K562 (cell line): ENCODE measurements around the gene EGFL7. TPM values are rescaled to one million over a fixed set of nuclear protein-coding genes. Genes with fewer than 3 reads are reported as not detected.

Experiments used
- ATAC-seq: fragments of 200-7000 bp; cut with Tn5 transposase; 3 replicates; pipeline ENCODE4 v1.9.1; 2020; ENCODE audit warnings: moderate library complexity
- BruUV-seq: library from RNA; stranded (reverse); fragments of 400-500 nt; replicated peaks from 2 replicates; lab custom pipeline; 2021; lab: Mats Ljungman, UMichigan
- CTCF ChIA-PET: fragments of 300-600 bp; formaldehyde crosslinking; extraction: SDS; loops from one replicate; lab custom pipeline; 2021; ENCODE audit warnings: low intra/inter-chr PET ratio; lab: Yijun Ruan, JAX
- POLR2A ChIA-PET: fragments of 300-600, 350-650 bp; sonication (Branson Sonifier 250); formaldehyde crosslinking; extraction: SDS; loops from one replicate; lab custom pipeline; 2021; ENCODE audit warnings: antibody characterized with exemption, inconsistent platforms; lab: Yijun Ruan, JAX
- DNase-seq, 4 experiments: peaks; one replicate each; pipeline versions ENCODE4 v3.0.0 to v3.0.0-alpha.2; 2011 to 2018; ENCODE audit warnings: low spot score in 3 of 4, mixed read lengths in 3 of 4; ENCODE audit errors: extremely low read depth in 1 of 4
- FAIRE-seq: peaks from 2 replicates; lab custom pipeline; 2011; peaks lifted over from hg19 to GRCh38; lab: Jason Lieb, UNC
- H2AFZ ChIP-seq: 2 replicates; pipeline ENCODE4 v1.6.0; 2011; ENCODE audit warnings: low read depth, low read length, control low read depth, inconsistent platforms
- H3K27ac ChIP-seq: fragments of 200-600 bp; 3 replicates; pipeline ENCODE4 v1.8.0; 2011; ENCODE audit warnings: low read depth, mild to moderate bottlenecking, control low read depth, inconsistent platforms, low read length, moderate library complexity, mixed read lengths; ENCODE audit errors: extremely low read depth
- H3K27me3 ChIP-seq, 2 experiments: fragments of 300-600 bp in 1 of 2; 2 replicates in 1 of 2; 3 replicates in 1 of 2; pipeline versions ENCODE4 v1.6.0 to v1.8.0; 2011; ENCODE audit warnings: inconsistent platforms in 2 of 2, low read length in 2 of 2, mild to moderate bottlenecking in 1 of 2, mixed read lengths in 1 of 2, moderate library complexity in 1 of 2; ENCODE audit not compliant: control insufficient read depth in 2 of 2, insufficient read depth in 2 of 2
- H3K36me3 ChIP-seq: fragments of 300-600 bp; 3 replicates; pipeline ENCODE4 v1.8.0; 2011; ENCODE audit warnings: mild to moderate bottlenecking, low read length, inconsistent platforms; ENCODE audit not compliant: control insufficient read depth, insufficient read depth
- H3K4me1 ChIP-seq, 2 experiments: fragments of 200-600 bp in 1 of 2; replicated peaks in 1 of 2; 2 replicates in 1 of 2; 3 replicates in 1 of 2; pipeline versions ENCODE4 v1.5.1 to v1.8.0; 2011; ENCODE audit warnings: inconsistent platforms in 2 of 2, low read length in 2 of 2, mild to moderate bottlenecking in 1 of 2, mixed read lengths in 1 of 2, moderate library complexity in 1 of 2; ENCODE audit not compliant: control insufficient read depth in 2 of 2, insufficient read depth in 2 of 2
- H3K4me2 ChIP-seq: 2 replicates; pipeline ENCODE4 v1.6.1; 2011; ENCODE audit warnings: low read length, control low read depth, inconsistent platforms, mixed read lengths; ENCODE audit not compliant: insufficient read depth
- H3K4me3 ChIP-seq: fragments of 200-600 bp; sonication (generic), shearing (Covaris generic); 2 replicates; pipeline ENCODE4 v1.5.1; 2016; ENCODE audit warnings: control low read depth, inconsistent platforms
- H3K79me2 ChIP-seq: fragments of 200-600 bp; 3 replicates; pipeline ENCODE4 v1.8.0; 2011; ENCODE audit warnings: low read length, inconsistent platforms; ENCODE audit not compliant: control insufficient read depth, insufficient read depth
- H3K9ac ChIP-seq, 2 experiments: 2 replicates each; pipeline versions ENCODE4 v1.6.0 to v1.6.1; 2011; ENCODE audit warnings: low read depth in 2 of 2, low read length in 2 of 2, control low read depth in 1 of 2, inconsistent platforms in 1 of 2, mild to moderate bottlenecking in 1 of 2, mixed read lengths in 1 of 2; ENCODE audit not compliant: insufficient read depth in 1 of 2
- H3K9me1 ChIP-seq: one replicate; pipeline ENCODE4 v1.6.0; 2011; ENCODE audit warnings: inconsistent platforms, mild to moderate bottlenecking, low read length, moderate library complexity; ENCODE audit not compliant: control insufficient read depth, insufficient read depth
- H3K9me3 ChIP-seq: replicated peaks from 2 replicates; pipeline ENCODE4 v1.5.1; 2011; ENCODE audit warnings: low read depth, low read length, inconsistent platforms; ENCODE audit not compliant: control insufficient read depth, insufficient read depth
- H4K20me1 ChIP-seq: replicated peaks from 2 replicates; pipeline ENCODE4 v1.6.1; 2011; ENCODE audit warnings: low read length, inconsistent platforms, mixed read lengths; ENCODE audit not compliant: control insufficient read depth, insufficient read depth
- CUX1 ChIP-seq: fragments of 200-800 bp; sonication (Bioruptor generic); IDR thresholded peaks from 2 replicates; pipeline ENCODE4 v1.6.1; 2016; ENCODE audit warnings: missing genetic modification characterization, missing compliant biosample characterization
- HNRNPUL1 ChIP-seq: fragments of 200-400 bp; formaldehyde crosslinking; IDR thresholded peaks from 2 replicates; pipeline ENCODE4 v1.6.1; 2017; ENCODE audit warnings: low read length
- NKRF ChIP-seq: fragments of 450-650 bp; IDR thresholded peaks from 2 replicates; pipeline ENCODE4 v1.6.1; 2016; ENCODE audit warnings: borderline replicate concordance
- PKNOX1 ChIP-seq: fragments of 450-650 bp; IDR thresholded peaks from 2 replicates; pipeline ENCODE4 v1.6.1; 2016
- SAFB ChIP-seq: fragments of 200-400 bp; formaldehyde crosslinking; IDR thresholded peaks from 2 replicates; pipeline ENCODE4 v1.6.1; 2017; ENCODE audit warnings: low read depth, low read length, borderline replicate concordance
- TRIM25 ChIP-seq: fragments of 450-650 bp; IDR thresholded peaks from 2 replicates; pipeline ENCODE4 v1.7.0; 2016; ENCODE audit warnings: borderline replicate concordance
- WGBS: fragments of 100-300 bp; shearing (Covaris generic); methylation state at CpG from one replicate; pipeline ENCODE4 v1.1.6; 2016; ENCODE audit warnings: low coverage, mixed read lengths; ENCODE audit not compliant: insufficient coverage; ENCODE audit errors: missing lambda C conversion rate; 5-methylcytosine and 5-hydroxymethylcytosine counted together
- in situ Hi-C: fragments of 300-500 bp; cut with MboI; formaldehyde crosslinking; loops from 4 replicates; pipeline ENCODE4 v1.15.0; 2018; ENCODE audit warnings: inconsistent platforms, mixed read lengths
- intact Hi-C: fragments of 100-400 bp; cut with micrococcal nuclease; formaldehyde crosslinking; loops from 2 replicates; pipeline ENCODE4 v1.14.2; 2022
- polyA plus RNA-seq, 8 experiments: library from polyadenylated mRNA; depleted of rRNA in 4 of 8; stranded (reverse) in 5 of 8; unstranded in 3 of 8; fragments of >200 nt; fragmentation: Nextera tagmentation in 2 of 8; fragmentation: Illumina TruSeq in 1 of 8; extraction: Ambion mirVana in 2 of 8; extraction: Trizol in 1 of 8; gene quantifications; 2 replicates each; pipeline versions ENCODE4 v1.2.1 to v1.2.3, GENCODE V29; 2011 to 2014; ENCODE audit warnings: inconsistent platforms in 1 of 8, missing spikeins in 1 of 8
- total RNA-seq, 7 experiments: library from RNA; depleted of rRNA in 6 of 7; stranded (reverse); fragments of >200 nt in 6 of 7; fragmentation: Illumina TruSeq in 2 of 7; extraction: Trizol in 2 of 7; gene quantifications; 2 replicates each; pipeline versions ENCODE4 v1.2.1 to v1.2.3, GENCODE V29; 2011 to 2021; ENCODE audit warnings: low replicate concordance in 1 of 7
- TF ChIP-seq, protein P1 (sequence below): fragments of 250-450 bp; sonication (Bioruptor Pico); IDR thresholded peaks from 2 replicates; pipeline ENCODE4 v1.5.0; 2020; ENCODE audit warnings: mild to moderate bottlenecking
- TF ChIP-seq, protein P2 (sequence below): fragments of 250-450 bp; sonication (Bioruptor Pico); IDR thresholded peaks from 2 replicates; pipeline ENCODE4 v1.8.0; 2021; ENCODE audit warnings: borderline replicate concordance, mild to moderate bottlenecking, moderate library complexity; ENCODE audit not compliant: poor library complexity, severe bottlenecking

Gene EGFL7
- total and polyA plus RNA-seq, 9 of the 15 experiments (the other 6 are each of a cell fraction or from before 2014, with no cell fraction given), result 1.5 to 286 (median 55.5) TPM

DNA sequence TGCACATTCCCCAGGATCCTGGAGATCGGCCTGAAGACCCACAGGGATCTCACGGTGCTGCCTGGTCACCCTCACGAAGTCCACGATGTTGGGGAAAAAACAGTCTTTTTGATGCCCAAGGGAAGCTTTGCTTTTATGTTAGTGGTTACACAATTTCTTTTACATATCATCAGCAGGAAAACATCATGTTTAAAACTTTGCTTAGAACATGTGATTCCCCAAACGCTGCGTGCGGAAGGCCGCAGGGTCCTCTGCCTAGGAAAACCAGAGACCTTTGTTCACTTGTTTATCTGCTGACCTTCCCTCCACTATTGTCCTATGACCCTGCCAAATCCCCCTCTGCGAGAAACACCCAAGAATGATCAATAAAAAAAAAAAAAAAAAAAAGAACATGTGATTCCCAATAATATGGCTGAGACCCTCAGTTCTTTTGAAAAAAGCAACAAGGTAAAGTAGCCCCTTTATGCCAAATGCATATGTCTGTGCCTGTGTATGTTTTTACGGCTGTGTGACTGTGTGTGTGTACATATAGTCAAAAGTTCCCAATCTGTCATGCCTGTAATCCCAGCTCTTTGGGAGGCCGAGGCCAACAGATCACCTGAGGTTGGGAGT, 36.0 kb downstream of the EGFL7 start:
- ChIA-PET CTCF (no interaction called here), POLR2A (interaction anchor here (0.8 to 1.9 kb wide), 3 partner anchors 9 to 36 kb away, joined by 3 to 7 read pairs (median 3); partner anchors contain the start of genes AGPAT2 and EGFL7)
- in situ Hi-C loops (no loop called here), intact Hi-C loops (no loop called here)
- 71% methylated on average over 10 of the region's 11 CpGs for WGBS
- H3K4me1 ChIP-seq, result peaks cover 10 to 47% of the 10 kb centered on the region in 2 experiments; a peak in 4 of 5 replicates
- H3K27me3 ChIP-seq, result no peaks in the 10 kb centered on the region
- H4K20me1 ChIP-seq, result no peaks in the 10 kb centered on the region
- H3K36me3 ChIP-seq, result no peaks in the 10 kb centered on the region
- no peak overlapping the region for H3K9ac ChIP-seq
- H3K27ac ChIP-seq, result no peak overlapping the region
- ATAC-seq (no peak), FAIRE-seq (no peak), DNase-seq (no peak)
- H3K79me2 ChIP-seq, result no peaks in the 10 kb centered on the region
- H3K4me3 ChIP-seq, result no peak overlapping the region
- H3K4me2 ChIP-seq, result no peak overlapping the region
- no peaks in the 10 kb centered on the region for H3K9me3 ChIP-seq
- no peaks in the 10 kb centered on the region for H3K9me1 ChIP-seq
- no peak overlapping the region for H2AFZ ChIP-seq
- BruUV-seq, result no TSS peak
- TF ChIP-seq SAFB, result no peak
- TF ChIP-seq CUX1, result no peak
- no peak for TF ChIP-seq HNRNPUL1
- TF ChIP-seq TRIM25, result no peak
- no peak for TF ChIP-seq NKRF
- TF ChIP-seq, protein P1, sequence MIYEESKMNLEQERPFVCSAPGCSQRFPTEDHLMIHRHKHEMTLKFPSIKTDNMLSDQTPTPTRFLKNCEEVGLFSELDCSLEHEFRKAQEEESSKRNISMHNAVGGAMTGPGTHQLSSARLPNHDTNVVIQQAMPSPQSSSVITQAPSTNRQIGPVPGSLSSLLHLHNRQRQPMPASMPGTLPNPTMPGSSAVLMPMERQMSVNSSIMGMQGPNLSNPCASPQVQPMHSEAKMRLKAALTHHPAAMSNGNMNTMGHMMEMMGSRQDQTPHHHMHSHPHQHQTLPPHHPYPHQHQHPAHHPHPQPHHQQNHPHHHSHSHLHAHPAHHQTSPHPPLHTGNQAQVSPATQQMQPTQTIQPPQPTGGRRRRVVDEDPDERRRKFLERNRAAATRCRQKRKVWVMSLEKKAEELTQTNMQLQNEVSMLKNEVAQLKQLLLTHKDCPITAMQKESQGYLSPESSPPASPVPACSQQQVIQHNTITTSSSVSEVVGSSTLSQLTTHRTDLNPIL (CRISPR knock-in tag), result no peak
- TF ChIP-seq, protein P2, sequence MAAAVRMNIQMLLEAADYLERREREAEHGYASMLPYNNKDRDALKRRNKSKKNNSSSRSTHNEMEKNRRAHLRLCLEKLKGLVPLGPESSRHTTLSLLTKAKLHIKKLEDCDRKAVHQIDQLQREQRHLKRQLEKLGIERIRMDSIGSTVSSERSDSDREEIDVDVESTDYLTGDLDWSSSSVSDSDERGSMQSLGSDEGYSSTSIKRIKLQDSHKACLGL (CRISPR knock-in tag), result no peak
- no peak for TF ChIP-seq PKNOX1
